GM18498 (cell line): ENCODE results near the gene MOAP1.
A peak's percentile ranks its signal among the peaks of the same experiment; 100 is the strongest.
"Not testable (repeated sequence)": the region's sequence is repeated elsewhere in the genome, so short reads cannot be mapped to it uniquely, and the experiment has no call there.

Source experiments
- ATAC-seq: cut with Tn5 transposase; IDR thresholded peaks from one replicate; pipeline ENCODE4 v1.9.1; 2021; ENCODE audit warnings: mild to moderate bottlenecking, moderate library complexity; ENCODE audit not compliant: unreplicated experiment

MOAP1 gene, protein sequence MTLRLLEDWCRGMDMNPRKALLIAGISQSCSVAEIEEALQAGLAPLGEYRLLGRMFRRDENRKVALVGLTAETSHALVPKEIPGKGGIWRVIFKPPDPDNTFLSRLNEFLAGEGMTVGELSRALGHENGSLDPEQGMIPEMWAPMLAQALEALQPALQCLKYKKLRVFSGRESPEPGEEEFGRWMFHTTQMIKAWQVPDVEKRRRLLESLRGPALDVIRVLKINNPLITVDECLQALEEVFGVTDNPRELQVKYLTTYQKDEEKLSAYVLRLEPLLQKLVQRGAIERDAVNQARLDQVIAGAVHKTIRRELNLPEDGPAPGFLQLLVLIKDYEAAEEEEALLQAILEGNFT

DNA sequence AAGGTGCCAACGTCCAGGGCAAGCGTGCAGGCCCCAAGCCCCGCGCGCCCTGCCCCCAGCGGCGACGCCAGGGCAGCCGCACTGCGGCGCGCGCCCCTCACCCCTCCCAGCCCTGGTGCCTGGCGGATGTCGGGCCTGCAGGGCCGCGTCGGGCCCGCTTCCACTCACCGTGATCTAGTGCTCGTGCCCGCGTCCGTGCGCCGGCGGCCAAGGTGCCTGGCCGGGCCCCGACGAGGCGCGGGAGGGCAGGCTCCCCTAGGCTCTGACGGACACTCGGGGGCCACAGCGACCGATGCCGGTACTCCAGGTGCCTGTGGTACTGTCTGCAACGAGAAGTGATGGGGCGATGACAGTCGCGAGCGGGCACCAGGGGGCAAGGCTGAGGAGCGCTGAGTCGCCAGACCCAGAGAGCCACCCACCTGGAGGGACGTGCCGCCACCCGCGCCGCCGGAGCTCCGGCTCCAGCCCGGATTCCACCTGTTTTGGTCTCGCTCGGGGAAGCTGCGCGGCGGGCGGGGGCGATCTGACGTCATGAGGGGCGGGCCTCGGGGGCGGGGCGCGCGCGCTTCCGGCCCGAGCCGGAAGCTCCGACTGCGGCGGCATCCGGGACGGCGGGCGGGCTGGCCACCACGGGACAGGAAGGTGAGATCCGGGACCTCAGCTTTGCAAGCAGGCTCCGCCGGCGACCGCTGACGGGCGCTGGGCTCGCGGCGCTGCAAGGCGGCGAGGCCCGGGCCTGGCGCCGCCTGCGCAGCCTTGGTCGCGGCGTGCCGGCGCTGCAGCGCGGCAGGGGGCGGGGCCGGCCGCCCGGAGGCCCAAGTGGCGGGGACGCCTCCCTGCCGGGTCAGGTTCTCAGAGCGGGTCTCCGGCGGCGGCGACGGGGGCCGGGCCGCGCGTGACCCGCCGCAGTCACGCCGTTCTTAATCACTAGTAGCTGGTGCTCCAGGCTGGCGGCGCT is at the start of gene MOAP1, which contains the start of gene LYSET:
MOAP1 (minus strand) TSS at position 507 of the 958 bp plus-strand sequence. CDS start 655 bp downstream, outside the sequence.
LYSET (plus strand) TSS at position 927 of the 958 bp plus-strand sequence. CDS start 89 bp downstream, outside the sequence.
- peak; percentile 87 for ATAC-seq

DNA sequence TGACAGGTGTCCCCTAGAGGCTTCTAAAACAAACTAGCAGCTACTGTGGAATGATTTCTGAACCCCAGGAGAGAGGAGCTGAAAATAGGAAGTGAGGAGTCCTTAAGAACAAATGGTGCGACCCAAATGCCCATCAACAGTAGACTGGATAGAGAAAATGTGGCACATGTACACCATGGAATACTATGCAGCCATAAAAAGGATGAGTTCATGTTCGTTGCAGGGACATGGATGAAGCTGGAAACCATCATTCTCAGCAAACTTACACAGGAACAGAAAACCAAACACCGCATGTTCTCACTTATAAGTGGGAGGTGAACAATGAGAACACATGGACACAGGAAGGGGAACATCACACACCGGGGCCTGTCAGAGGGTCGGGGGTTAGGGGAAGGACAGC is 48.4 kb upstream of the MOAP1 start:
- ATAC-seq, result not testable (repeated sequence)

DNA sequence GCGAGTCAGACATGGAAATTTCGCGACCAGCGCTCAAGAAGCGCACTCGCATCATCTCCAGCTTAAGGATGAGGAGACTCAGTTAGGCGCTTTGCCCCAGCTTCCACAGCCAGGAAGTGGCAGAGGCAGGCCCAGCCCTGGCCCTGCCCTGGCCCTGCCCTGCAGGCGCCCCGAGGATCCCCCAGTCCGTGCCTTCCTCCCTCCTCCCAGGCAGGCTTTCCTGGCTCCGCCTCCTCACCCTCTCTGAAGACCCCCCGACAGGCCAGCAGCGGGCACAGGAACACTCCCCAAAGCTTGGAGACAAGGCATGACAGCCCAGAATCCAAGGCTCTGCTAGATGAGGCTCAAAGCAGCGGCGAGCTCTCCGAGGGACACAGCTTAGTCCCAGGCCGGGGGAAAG is 47.5 kb upstream of the MOAP1 start:
- no peak for ATAC-seq

DNA sequence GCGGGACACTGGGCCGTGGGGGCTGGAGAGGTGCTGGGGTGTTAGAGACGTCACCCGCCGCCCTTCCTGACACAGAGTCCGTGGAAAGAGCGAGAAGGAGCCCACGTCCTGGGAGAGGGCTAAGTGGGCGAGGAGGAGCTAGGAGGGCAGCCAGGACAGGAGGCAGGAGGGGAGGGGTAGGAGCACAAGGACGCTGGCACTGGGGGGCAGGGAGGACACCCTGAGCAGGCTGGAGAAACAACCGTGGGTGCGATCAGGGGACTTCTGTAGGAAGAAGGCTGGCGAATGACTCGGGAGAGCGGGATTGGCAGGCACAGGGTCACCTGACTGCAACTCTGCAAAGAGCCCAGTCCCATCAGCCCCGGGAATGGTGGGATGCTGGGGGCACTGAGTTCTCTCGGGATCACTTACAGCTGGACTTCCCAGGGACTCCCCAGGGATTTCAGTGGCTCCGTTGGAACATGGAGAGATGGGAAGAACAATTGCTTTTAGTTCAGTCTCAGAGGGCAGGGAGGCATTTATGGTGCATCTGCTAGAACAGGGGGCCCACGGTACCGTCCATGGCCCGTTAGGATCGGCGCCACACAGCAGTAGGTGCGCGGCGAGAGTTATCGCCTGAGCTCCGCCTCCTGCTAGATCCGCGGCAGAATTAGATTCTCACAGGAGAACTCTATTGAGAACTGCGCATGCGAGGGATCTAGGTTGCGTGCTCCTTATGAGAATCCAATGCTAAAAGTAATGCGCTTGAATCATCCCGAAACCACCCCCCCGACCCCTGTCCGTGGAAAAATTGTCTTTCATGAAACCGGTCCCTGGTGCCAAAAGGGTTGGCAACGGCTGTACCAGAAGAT is 46.7 kb upstream of the MOAP1 start:
- no peak for ATAC-seq

DNA sequence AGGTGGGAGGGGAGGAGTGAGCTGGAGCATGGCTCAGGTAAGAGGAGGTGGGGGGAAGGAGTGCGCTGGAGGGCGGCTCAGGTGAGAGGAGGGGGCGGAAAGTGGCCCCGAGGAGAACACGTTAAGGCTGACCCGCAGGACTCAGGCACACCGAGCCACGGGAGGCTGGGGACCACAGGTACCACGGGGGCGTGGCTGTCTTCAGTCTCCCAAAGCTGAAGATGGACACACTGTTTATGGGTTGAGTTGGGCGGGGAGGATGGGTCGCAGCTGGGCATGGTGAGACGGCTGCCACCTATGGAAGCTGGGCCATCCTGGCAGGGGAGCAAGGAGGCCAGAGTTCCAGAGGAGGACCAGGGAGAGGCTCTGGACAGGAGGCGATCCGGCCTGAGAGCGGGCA is 45.8 kb upstream of the MOAP1 start:
- no peak for ATAC-seq

DNA sequence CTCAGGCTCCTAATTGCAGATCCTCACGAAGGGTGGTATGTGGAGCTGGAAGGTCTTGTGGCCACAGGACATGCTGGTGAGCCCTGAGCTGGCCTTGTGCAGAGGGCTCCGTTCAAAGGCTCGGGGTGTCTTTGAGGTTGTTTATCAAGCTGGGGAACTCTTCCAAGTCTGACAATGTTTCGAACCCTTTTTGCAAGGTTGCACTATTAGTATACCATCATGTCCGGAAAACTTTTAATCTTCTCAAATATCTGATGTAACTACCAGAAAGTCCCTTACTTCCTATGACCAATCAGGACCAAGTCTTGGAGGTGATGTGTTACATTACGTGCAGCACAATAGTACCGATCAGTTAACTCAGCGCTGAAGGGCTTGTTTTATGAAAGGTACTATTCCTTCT is 43.9 kb upstream of the MOAP1 start:
- ATAC-seq, result no peak

DNA sequence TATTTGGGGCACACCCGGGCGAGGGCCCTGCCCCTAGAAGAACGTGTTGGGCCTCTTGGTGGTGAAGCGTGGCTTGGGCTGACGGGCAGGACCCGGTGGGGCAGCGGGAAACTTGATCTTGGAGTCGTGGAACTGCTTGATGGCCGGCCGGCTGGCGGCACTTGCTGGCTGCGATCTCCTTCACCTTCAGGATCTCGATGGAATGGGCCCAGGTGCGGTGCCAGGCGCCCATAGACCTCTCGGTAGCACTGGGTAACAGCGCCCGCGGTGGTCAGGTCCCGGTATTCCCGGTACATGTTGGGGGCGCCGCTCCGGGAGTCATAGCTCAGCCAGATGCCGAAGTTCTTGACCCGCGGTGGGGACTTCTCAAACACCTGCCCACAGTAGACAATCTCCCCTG is 38.9 kb upstream of the MOAP1 start:
- no peak for ATAC-seq

DNA sequence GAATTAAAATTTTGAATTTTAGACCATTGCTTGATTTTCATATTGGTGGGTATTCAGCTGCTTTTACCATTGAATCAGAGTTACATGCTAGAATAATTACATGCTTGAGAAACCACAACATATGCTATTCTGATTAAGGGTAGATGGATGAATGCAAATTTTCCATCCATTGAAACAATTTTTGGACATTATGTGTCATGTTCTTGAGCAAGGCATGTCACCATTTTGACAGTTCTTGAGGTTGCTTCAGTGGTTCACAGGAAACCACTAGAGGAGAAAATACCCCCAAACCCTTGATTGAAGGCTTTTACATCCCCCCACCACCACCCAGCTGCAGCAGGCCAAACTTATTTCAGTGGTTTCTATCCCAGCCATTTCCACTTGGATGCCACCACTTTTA is 35.8 kb upstream of the MOAP1 start:
- ATAC-seq, result no peak

DNA sequence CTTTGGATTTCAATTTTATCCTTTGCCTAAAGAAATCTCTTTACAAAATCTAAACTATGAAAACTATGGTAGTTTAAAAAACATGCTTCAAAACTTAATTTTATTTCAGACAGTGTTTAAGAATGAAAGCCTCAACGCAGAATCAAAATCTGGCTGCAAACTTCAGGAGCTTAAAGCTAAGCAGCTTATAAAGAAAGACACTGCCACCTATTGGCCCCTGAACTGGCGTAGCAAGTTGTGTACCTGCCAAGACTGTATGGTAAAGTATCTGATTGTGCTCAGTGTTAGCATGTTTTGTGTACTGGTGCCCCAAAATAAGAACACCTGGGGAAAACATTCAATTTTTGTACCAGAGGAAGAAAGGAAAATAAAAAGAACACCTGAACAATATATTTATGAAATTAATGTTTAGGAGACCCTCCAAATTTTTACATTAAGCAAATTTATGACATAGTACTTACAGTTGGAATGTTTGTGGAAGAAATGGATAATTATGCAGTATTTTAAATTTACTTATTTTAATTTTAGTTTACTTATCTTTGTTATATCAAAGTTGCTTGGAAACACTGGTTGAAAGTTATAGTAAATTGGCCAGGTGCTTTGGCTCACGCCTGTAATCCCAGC is 34.5 kb upstream of the MOAP1 start:
- peak; percentile 81 for ATAC-seq

DNA sequence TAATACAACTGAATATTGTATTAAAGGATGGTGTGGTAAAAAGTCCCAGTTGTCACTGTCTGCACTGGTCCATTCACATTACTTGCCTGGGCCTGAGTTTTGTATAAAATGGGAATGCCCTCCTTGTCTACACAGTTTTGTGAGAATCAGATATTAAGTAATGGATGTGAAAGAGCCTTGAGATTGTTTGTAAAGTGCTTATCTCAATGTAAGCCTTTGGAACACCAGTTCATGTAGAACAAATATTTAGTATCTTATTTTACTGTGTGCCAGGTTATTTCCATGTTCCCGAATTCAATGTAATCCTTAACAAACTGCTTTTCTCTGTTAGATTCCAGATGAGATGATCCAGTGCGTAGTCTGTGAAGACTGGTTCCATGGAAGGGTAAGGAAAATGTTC is 29.9 kb upstream of the MOAP1 start:
- no peak for ATAC-seq

DNA sequence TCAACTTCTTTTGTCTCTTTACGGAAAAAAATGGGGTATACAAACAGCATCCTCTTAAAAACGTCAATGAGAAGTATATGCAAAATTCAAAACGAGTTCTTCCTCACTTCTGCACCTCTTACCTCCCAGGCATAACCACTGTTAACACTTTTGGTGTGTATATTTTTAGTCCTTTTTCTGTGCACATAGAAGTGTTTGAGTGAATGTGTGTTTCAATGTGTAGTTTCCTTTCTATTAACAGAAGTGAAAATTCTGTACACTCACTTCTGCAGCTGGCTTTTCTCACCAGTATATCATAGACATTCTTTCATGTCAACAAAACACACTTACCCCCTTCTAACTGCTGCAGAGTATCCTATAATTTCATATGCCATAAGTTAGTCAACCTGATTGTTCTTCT is 27.7 kb upstream of the MOAP1 start:
- ATAC-seq, result peak; percentile 81

DNA sequence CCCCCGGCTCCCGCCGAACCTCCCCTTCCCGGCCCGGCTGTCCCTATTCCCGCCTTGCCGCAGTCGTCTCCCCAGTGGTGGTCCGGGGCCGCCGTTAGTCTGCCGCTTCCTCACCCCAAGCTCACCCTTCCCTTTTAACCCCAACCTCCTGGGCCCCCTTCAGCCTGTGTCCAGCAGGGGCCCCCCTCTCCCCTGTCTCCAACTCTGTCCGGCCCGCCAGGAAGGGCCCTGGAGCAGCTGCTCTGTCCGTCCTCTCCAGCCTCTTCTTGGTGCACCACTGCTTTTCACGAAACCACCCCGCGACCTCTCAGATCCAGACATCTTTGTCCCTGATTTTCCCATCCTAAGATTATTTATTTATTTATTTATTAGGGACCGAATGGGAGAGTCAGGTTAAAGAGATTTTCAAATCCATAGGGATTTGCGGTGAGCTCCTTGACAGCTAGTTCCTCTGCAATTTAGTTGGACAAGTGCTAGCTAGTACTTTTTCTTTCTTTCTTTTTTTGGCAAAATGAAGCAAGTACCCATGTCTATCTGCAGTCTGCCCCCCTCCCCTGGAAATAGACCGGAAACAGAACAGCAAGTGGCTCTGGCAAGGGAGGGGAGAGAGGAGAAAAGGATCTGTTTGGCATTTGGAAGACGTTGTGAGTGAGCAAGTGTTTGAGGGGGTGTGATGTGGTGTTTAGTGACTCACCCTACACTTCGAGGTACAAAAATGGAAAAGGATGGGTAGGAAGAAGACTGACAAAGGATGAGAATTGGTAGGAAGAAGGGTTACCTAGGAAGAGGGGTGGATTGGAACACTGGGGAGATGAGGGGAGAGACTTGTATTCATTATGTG is 23.0 kb upstream of the MOAP1 start:
- peak; percentile 40 for ATAC-seq

DNA sequence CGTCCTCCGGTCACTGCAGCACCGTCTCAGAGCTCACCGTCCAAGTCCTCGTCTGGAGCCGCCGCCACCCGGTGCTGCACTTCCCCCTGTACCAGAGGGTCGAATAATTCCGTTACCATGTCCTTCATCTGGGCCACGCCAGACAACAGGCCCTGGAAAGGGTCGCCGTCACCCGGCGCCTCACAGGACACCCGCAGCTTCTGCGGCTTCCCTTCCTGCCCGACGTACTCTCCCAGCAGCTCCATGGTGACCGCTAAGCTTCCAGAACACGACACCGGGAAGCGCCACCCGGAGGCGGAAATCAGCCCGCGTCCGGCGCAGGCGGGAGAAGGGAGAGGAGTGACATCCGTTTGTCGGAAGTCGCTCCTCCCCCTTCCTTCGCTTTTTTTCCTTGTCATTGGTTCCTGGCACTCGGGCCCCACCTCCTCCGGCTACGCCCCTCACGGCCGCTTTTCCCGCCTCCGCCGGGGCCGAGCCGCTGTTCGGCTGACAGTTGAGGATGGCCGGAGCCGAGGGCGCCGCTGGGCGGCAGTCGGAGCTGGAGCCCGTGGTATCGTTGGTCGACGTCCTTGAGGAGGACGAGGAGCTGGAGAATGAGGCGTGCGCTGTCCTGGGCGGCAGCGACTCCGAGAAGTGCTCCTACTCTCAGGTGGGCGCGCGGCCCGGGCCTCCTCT is 22.2 kb upstream of the MOAP1 start, which contains the start of the genes GON7 and UBR7:
GON7 (minus strand) TSS at position 273 of the 675 bp plus-strand sequence; CDS start at position 245, 28 bp downstream.
UBR7 (plus strand) TSS at position 464 of the 675 bp plus-strand sequence; CDS start at position 500, 36 bp downstream.
- peak; percentile 86 for ATAC-seq

DNA sequence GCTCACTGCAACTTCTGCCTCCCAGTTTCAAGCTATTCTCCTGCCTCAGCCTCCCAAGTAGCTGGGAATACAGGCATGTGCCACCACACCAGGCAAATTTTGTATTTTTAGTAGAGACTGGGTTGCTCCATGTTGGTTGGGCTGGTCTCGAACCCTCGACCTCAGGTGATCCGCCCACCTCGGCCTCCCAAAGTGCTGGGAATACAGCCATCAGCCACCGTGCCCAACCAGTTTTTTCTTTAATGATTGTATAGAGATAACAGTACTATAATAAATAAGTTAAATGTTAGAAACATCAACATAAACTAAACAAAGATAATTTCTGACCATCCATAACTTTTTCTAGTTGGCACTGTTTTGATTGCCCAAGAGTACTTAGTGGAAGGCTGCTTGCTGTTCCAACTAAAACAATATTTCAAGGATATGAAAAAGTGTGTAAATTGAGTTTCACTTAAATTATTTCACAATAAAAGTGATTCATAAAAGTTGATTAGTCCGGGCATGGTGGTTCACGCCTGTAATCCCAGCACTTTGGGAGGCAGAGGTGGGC is 16.5 kb upstream of the MOAP1 start:
- ATAC-seq, result no peak

DNA sequence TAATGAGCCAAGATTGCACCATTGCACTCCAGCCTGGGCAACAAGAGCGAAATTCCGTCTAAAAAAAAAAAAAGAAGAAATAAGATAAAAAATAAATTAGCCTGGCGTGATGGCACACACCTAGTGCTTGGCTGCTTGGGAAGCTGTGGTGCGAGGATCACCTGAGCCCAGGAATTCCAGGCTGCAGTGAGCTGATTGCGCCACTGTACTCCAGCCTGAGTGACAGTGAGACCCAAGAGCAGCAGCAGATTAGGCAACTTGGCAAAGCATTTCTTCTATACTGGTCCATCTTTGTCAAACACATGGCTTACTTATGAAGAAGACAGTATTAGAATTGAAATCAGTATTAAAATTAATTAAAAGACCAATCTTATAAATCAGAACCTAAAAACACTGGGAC is 15.9 kb upstream of the MOAP1 start:
- no peak for ATAC-seq

DNA sequence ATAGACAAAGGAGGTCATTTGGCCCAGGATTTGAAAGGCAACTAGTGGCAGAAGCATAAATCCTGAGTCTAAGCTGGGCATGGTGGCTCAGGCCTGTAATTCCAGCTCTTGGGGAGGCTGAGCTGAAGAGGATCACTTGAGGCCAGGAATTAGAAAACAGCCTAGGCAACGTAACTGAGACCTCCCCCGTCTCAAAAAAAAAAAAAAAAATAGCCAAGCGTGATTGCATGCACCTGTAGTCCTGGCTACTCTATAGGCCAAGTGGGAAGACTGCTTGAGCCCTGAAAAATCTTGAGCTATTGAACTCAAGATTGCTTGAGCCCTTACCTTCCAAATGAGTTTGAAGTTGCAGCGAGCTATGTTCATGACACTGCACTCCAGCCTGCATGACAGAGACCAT is 14.3 kb upstream of the MOAP1 start:
- no peak for ATAC-seq

DNA sequence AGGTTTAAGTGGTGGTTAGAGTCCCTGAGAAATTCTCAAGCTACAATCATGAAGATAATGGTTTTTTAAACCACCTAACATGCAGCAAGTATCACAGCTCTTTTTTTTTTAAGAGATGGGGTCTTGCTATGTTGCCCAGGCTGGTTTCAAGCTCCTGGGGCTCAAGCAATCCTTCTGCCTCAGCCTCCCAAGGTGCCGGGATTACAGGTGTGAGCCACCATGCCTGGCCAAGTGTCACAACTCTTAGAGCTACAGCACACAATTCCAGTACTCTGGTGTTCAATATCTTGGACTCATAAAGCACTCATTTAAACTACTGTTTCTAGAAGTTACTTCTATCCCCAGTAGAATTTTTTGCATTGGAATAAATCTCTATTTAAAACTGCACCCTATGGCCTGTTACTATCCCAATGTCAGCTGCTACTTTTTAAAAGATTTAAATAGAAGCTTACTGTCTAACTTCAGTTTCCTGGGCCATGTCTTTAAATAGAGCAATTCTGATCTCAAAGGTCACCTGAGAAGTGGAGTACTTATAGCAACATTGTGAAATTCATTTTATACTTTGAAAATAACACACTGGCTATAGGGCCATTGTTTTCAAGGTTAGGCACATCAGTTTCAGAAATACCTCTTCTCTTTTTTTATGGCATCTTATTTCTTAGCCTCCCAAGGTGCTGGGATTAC is 10.8 kb upstream of the MOAP1 start:
- no peak for ATAC-seq

DNA sequence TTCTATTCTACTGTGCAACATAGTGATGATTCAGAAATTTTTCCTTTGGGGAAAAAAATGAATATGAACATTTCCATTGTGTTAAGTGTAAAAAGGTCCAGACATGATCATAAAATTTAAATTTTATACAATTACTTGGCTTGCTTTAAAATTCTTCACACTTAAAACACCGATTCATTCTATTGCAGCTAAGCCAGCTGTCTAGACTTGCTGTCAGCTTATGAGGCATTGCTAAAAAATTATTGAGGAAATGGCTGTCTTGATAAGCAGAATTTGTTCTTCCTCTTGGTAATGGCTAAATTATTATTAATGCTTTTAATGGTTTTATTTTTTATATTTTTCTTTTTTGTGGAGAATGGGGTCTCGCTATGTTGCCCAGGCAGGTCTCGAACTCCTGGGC is 2.3 kb upstream of the MOAP1 start:
- no peak for ATAC-seq
